Tibial artery (tissue), 4 donors: ENCODE results near the gene CDC6.

Experiments used
- DNase-seq, 2 donors: peaks; one replicate each; pipeline ENCODE4 v3.0.0-alpha.2; 2019
- H3K27ac ChIP-seq, 2 donors: fragments of 200-600 bp; sonication (generic) in 1 of 2; 1 replicate in 1 of 2; 2 replicates in 1 of 2; pipeline ENCODE4 v1.5.1; 2018 to 2019; ENCODE audit warnings: mild to moderate bottlenecking in 1 of 2
- H3K27me3 ChIP-seq, 2 donors: fragments of 200-600 bp; sonication (generic) in 1 of 2; one replicate each; pipeline versions ENCODE4 v1.5.1 to v1.6.0; 2016 to 2019
- H3K36me3 ChIP-seq, 3 donors: fragments of 200-600 bp; sonication (generic) in 2 of 3; one replicate each; pipeline ENCODE4 v1.5.1; 2016 to 2019; ENCODE audit warnings: mild to moderate bottlenecking in 2 of 3
- H3K4me1 ChIP-seq, 4 donors: fragments of 200-600 bp; sonication (generic) in 2 of 4; 1 replicate in 3 of 4; 2 replicates in 1 of 4; pipeline ENCODE4 v1.5.1; 2016 to 2019
- H3K4me3 ChIP-seq, 2 donors: fragments of 200-600 bp; sonication (generic) in 1 of 2; 1 replicate in 1 of 2; 2 replicates in 1 of 2; pipeline ENCODE4 v1.5.1; 2018 to 2019; ENCODE audit warnings: mild to moderate bottlenecking in 2 of 2
- H3K9me3 ChIP-seq, 3 donors: fragments of 200-600 bp; sonication (generic) in 1 of 3; one replicate each; pipeline ENCODE4 v1.5.1; 2016 to 2019
- CTCF ChIP-seq, 2 experiments: fragments of 200-600 bp in 1 of 2; fragments of 450-650 bp in 1 of 2; IDR thresholded peaks; one replicate each; pipeline ENCODE4 v1.5.1; 2017 to 2019; ENCODE audit warnings: antibody characterized with exemption in 2 of 2, mild to moderate bottlenecking in 1 of 2, moderate library complexity in 1 of 2
- intact Hi-C: fragments of 100-400 bp; cut with DNase I; formaldehyde crosslinking; loops from one replicate; pipeline ENCODE4 v1.15.0; 2023; ENCODE audit warnings: low total_unique reads

Gene CDC6

DNA sequence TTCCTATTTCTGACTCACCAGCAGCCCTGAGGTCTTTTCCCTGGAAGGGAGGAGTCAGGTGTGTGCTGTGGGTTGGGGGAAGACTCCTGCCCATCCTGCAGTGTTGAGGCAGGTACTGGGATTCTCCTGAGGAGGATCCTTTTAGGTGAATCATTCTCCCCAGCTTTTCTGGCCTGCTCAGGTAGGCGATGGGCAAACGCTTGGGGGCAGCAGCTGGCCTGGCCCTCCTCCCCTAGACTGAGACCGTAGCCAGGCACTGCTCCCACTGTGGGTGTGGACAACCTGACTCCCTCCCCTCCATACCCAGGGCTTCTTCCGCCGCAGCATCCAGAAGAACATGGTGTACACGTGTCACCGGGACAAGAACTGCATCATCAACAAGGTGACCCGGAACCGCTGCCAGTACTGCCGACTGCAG lies 61.8 kb downstream of the CDC6 start:
- Histone ChIP-seq H3K27me3 (no peaks in the 10 kb centered on the region), H3K4me1 (peaks cover 0 to 64% (median 57%) of the 10 kb centered on the region in 4 donors), H3K9me3 (no peaks in the 10 kb centered on the region), H3K36me3 (peaks cover 0 to 62% (median 58%) of the 10 kb centered on the region in 3 donors), H3K27ac (peak overlapping the region in 1 of 2 donors; percentile 96), H3K4me3 (no peak overlapping the region)
- DNase-seq = no peak
- no peak for TF ChIP-seq CTCF (IDR thresholded peaks at IDR 0.05)
- intact Hi-C loops = loop anchor here (2.0 kb wide), 1 partner anchor 41 kb away; the partner anchor contains the start of gene RARA

- Histone ChIP-seq H3K4me1 (peaks cover 0 to 62% (median 53%) of the 10 kb centered on the region in 4 donors), H3K36me3 (peaks cover 0 to 68% (median 63%) of the 10 kb centered on the region in 3 donors)
- intact Hi-C loops = loop anchor here (2.0 to 10.0 kb wide), 2 partner anchors 41 to 185 kb away; partner anchors contain the start of gene RARA
Observed at GRCh38 chr17:40349895-40350688, 62.4 kb downstream of the CDC6 start.

DNA sequence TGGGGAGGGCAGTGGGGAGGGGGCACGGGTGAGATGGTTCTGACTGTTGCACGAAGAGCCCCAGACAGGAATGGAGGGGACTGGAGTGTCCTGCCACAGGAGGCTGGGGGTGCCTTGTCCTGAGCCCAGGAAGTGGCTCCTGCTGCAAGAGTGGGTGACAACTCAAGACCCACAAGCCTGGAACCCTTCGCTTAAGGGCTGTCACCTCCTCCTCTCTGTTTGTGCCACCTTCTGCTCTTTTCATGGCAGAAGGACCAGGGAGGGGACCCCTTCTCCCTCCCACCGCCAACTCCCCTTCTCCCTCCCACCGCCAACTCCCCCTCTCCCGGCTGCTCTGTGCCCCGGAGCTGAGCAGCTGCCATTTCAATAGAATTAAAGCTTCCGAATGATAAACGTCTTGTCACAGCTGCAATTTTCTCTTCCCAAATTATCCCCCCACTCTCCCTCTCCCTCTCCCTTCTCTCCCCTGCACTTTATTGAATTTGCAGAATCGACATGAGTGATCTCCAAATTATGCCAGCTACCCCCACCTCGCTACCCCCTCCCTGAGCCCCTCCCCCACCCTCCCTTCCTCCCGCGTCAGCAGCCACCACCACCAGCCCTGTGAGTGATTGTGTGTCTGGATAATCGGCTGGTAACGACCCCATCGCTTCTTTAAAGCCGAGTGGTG lies 63.1 kb downstream of the CDC6 start:
- no peaks in the 10 kb centered on the region for H3K27me3 ChIP-seq
- H3K9me3 ChIP-seq = no peaks in the 10 kb centered on the region
- no peak for DNase-seq
- peaks cover 0 to 75% (median 70%) of the 10 kb centered on the region in 3 donors for H3K36me3 ChIP-seq
- H3K4me3 ChIP-seq = no peak overlapping the region
- TF ChIP-seq CTCF (IDR thresholded peaks at IDR 0.05) = no peak
- intact Hi-C loops = loop anchor here (10.0 kb wide), 1 partner anchor 184 kb away; no protein-coding TSS in a partner anchor
- H3K27ac ChIP-seq = no peak overlapping the region
- H3K4me1 ChIP-seq = peaks cover 0 to 56% (median 48%) of the 10 kb centered on the region in 4 donors

More at GRCh38 chr17:40349895-40350688, 62.4 kb downstream of the CDC6 start:
- DNase-seq = no peak
- Histone ChIP-seq H3K27me3 (no peaks in the 10 kb centered on the region), H3K27ac (no peak overlapping the region), H3K4me3 (no peak overlapping the region), H3K9me3 (no peaks in the 10 kb centered on the region)
- no peak for TF ChIP-seq CTCF (IDR thresholded peaks at IDR 0.05)

- Histone ChIP-seq H3K4me1 (peaks cover 0 to 48% (median 40%) of the 10 kb centered on the region in 4 donors), H3K4me3 (no peak overlapping the region), H3K27ac (no peak overlapping the region), H3K36me3 (peaks cover 0 to 83% (median 77%) of the 10 kb centered on the region in 3 donors), H3K27me3 (no peaks in the 10 kb centered on the region), H3K9me3 (no peaks in the 10 kb centered on the region)
- intact Hi-C loops = loop anchor here (10.0 kb wide), 1 partner anchor 183 kb away; no protein-coding TSS in a partner anchor
- no peak for TF ChIP-seq CTCF (IDR thresholded peaks at IDR 0.05)
- DNase-seq = peak in 1 of 2 donors; percentile 52
Observed at GRCh38 chr17:40351359-40352236, 63.9 kb downstream of the CDC6 start.

DNA sequence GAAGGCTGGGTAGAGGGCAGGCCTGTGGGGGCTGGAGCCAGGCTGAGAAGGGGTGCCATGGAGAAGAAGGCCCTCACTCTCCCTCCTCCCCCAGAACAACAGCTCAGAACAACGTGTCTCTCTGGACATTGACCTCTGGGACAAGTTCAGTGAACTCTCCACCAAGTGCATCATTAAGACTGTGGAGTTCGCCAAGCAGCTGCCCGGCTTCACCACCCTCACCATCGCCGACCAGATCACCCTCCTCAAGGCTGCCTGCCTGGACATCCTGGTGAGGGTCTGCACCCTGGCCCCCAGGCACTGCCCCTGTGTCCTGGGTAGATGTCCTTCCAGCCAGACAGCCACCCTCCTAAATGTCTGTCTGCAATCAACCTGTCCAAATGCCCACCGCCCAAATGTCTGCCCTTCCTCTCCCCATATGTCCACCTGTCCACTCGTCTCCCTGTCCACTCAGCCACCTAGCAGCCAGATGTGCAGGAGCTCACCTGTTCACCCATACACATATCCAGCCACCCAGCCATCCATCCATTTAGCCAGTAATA lies 64.6 kb downstream of the CDC6 start:
- TF ChIP-seq CTCF (IDR thresholded peaks at IDR 0.05) = no peak
- Histone ChIP-seq H3K27me3 (no peaks in the 10 kb centered on the region), H3K27ac (no peak overlapping the region), H3K36me3 (peaks cover 0 to 88% (median 77%) of the 10 kb centered on the region in 3 donors), H3K4me1 (peaks cover 0 to 41% (median 33%) of the 10 kb centered on the region in 4 donors), H3K4me3 (no peak overlapping the region), H3K9me3 (no peaks in the 10 kb centered on the region)
- DNase-seq = no peak
- intact Hi-C loops = loop anchor here (10.0 kb wide), 1 partner anchor 182 kb away; no protein-coding TSS in a partner anchor
